Neural progenitor cell (in vitro differentiated cells): ENCODE results near the gene GLTP.

ENCODE experiments used
- EZH2 ChIP-seq: fragments of 200-600 bp; sonication (generic); IDR thresholded peaks from 2 replicates; pipeline ENCODE4 v1.6.1; 2017; ENCODE audit warnings: antibody characterized with exemption, mild to moderate bottlenecking, moderate library complexity
- TF ChIP-seq, protein P1 (sequence below): fragments of 200-600 bp; sonication (generic); IDR thresholded peaks from 2 replicates; pipeline ENCODE4 v1.5.1; 2017; ENCODE audit warnings: antibody characterized with exemption, mild to moderate bottlenecking

- TF ChIP-seq, protein P1, sequence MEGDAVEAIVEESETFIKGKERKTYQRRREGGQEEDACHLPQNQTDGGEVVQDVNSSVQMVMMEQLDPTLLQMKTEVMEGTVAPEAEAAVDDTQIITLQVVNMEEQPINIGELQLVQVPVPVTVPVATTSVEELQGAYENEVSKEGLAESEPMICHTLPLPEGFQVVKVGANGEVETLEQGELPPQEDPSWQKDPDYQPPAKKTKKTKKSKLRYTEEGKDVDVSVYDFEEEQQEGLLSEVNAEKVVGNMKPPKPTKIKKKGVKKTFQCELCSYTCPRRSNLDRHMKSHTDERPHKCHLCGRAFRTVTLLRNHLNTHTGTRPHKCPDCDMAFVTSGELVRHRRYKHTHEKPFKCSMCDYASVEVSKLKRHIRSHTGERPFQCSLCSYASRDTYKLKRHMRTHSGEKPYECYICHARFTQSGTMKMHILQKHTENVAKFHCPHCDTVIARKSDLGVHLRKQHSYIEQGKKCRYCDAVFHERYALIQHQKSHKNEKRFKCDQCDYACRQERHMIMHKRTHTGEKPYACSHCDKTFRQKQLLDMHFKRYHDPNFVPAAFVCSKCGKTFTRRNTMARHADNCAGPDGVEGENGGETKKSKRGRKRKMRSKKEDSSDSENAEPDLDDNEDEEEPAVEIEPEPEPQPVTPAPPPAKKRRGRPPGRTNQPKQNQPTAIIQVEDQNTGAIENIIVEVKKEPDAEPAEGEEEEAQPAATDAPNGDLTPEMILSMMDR: no peak
- TF ChIP-seq EZH2: no peak
These were observed 844 bp downstream of the GLTP start for GRCh38 chr12:109879351-109880042.
